GM23338 (cell line): ENCODE measurements around the gene PTMA.

ENCODE experiments used
- CREB1 ChIP-seq: fragments of 250-450 bp; sonication (Bioruptor Pico); IDR thresholded peaks from 2 replicates; pipeline ENCODE4 v1.5.0; 2020; ENCODE audit warnings: low read depth, mild to moderate bottlenecking, moderate library complexity
- EZH2 ChIP-seq: fragments of 200-600 bp; sonication (generic); IDR thresholded peaks from one replicate; pipeline ENCODE4 v1.8.0; 2017; ENCODE audit warnings: antibody characterized with exemption, mild to moderate bottlenecking, low read depth; ENCODE audit not compliant: unreplicated experiment
- EZH2phosphoT487 ChIP-seq: fragments of 200-600 bp; sonication (generic); IDR thresholded peaks from one replicate; pipeline ENCODE4 v1.8.1; 2018; ENCODE audit warnings: antibody characterized with exemption; ENCODE audit not compliant: unreplicated experiment
- JUNB ChIP-seq: IDR thresholded peaks from one replicate; pipeline ENCODE4 v1.6.1; 2016; ENCODE audit warnings: antibody characterized with exemption; ENCODE audit not compliant: unreplicated experiment
- NANOG ChIP-seq: IDR thresholded peaks from 2 replicates; pipeline ENCODE4 v1.6.1; 2016; ENCODE audit warnings: antibody characterized with exemption, borderline replicate concordance
- POLR2AphosphoS5 ChIP-seq: IDR thresholded peaks from 2 replicates; pipeline ENCODE4 v1.6.1; 2016; ENCODE audit warnings: antibody characterized with exemption, low read depth
- STAT1 ChIP-seq: IDR thresholded peaks from one replicate; pipeline ENCODE4 v1.6.1; 2016; ENCODE audit warnings: antibody characterized with exemption; ENCODE audit not compliant: unreplicated experiment
- ZNF114 ChIP-seq: fragments of 250-450 bp; sonication (Bioruptor Pico); IDR thresholded peaks from 2 replicates; pipeline ENCODE4 v1.5.0; 2020; ENCODE audit warnings: mild to moderate bottlenecking, moderate library complexity
- ZNF331 ChIP-seq: fragments of 250-450 bp; sonication (Bioruptor Pico); IDR thresholded peaks from 2 replicates; pipeline ENCODE4 v1.5.0; 2020; ENCODE audit warnings: low read depth, mild to moderate bottlenecking, moderate library complexity
- TF ChIP-seq, protein P1 (sequence below), 2 experiments: fragments of 200-600 bp in 1 of 2; sonication (generic) in 1 of 2; conservative IDR thresholded peaks; 2 replicates each; pipeline versions ENCODE4 v1.5.1 to v1.6.1; 2016 to 2017; ENCODE audit warnings: antibody characterized with exemption in 2 of 2, low read depth in 2 of 2, mild to moderate bottlenecking in 2 of 2, moderate library complexity in 1 of 2
- TF ChIP-seq, protein P2 (sequence below): IDR thresholded peaks from one replicate; pipeline ENCODE4 v1.6.1; 2018; ENCODE audit warnings: antibody characterized with exemption; ENCODE audit not compliant: unreplicated experiment
- TF ChIP-seq, protein P3 (sequence below): IDR thresholded peaks from 2 replicates; pipeline ENCODE4 v1.6.1; 2016; ENCODE audit warnings: antibody characterized with exemption

DNA sequence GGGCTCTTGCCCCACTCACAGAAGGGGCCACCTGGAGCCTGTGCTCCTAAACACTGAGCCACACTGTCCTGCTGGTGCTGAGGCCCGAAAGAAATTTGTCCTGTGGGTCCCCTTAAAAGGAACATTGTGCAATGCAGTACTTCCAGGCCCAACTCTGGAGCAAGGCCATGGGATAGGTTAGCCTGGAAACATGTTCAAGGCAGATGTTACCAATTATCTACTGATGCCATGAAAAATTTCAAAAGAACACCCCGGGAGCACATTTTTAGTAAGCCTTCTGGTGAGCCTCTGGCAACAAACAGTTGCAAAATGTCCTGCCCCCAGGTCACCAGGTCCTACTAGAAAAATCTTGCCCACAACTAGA lies 12.3 kb upstream of the PTMA start:
- TF ChIP-seq, protein P1, sequence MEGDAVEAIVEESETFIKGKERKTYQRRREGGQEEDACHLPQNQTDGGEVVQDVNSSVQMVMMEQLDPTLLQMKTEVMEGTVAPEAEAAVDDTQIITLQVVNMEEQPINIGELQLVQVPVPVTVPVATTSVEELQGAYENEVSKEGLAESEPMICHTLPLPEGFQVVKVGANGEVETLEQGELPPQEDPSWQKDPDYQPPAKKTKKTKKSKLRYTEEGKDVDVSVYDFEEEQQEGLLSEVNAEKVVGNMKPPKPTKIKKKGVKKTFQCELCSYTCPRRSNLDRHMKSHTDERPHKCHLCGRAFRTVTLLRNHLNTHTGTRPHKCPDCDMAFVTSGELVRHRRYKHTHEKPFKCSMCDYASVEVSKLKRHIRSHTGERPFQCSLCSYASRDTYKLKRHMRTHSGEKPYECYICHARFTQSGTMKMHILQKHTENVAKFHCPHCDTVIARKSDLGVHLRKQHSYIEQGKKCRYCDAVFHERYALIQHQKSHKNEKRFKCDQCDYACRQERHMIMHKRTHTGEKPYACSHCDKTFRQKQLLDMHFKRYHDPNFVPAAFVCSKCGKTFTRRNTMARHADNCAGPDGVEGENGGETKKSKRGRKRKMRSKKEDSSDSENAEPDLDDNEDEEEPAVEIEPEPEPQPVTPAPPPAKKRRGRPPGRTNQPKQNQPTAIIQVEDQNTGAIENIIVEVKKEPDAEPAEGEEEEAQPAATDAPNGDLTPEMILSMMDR (conservative IDR thresholded peaks at IDR 0.05; ENCODE audit: low read depth in 2 of 2), result no peak
- TF ChIP-seq, protein P2, sequence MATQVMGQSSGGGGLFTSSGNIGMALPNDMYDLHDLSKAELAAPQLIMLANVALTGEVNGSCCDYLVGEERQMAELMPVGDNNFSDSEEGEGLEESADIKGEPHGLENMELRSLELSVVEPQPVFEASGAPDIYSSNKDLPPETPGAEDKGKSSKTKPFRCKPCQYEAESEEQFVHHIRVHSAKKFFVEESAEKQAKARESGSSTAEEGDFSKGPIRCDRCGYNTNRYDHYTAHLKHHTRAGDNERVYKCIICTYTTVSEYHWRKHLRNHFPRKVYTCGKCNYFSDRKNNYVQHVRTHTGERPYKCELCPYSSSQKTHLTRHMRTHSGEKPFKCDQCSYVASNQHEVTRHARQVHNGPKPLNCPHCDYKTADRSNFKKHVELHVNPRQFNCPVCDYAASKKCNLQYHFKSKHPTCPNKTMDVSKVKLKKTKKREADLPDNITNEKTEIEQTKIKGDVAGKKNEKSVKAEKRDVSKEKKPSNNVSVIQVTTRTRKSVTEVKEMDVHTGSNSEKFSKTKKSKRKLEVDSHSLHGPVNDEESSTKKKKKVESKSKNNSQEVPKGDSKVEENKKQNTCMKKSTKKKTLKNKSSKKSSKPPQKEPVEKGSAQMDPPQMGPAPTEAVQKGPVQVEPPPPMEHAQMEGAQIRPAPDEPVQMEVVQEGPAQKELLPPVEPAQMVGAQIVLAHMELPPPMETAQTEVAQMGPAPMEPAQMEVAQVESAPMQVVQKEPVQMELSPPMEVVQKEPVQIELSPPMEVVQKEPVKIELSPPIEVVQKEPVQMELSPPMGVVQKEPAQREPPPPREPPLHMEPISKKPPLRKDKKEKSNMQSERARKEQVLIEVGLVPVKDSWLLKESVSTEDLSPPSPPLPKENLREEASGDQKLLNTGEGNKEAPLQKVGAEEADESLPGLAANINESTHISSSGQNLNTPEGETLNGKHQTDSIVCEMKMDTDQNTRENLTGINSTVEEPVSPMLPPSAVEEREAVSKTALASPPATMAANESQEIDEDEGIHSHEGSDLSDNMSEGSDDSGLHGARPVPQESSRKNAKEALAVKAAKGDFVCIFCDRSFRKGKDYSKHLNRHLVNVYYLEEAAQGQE, result no peak
- TF ChIP-seq POLR2AphosphoS5, result no peak
- TF ChIP-seq JUNB, result no peak
- no peak for TF ChIP-seq EZH2phosphoT487
- TF ChIP-seq EZH2, result no peak
- TF ChIP-seq, protein P3, sequence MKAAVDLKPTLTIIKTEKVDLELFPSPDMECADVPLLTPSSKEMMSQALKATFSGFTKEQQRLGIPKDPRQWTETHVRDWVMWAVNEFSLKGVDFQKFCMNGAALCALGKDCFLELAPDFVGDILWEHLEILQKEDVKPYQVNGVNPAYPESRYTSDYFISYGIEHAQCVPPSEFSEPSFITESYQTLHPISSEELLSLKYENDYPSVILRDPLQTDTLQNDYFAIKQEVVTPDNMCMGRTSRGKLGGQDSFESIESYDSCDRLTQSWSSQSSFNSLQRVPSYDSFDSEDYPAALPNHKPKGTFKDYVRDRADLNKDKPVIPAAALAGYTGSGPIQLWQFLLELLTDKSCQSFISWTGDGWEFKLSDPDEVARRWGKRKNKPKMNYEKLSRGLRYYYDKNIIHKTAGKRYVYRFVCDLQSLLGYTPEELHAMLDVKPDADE, result no peak
- TF ChIP-seq ZNF114 (CRISPR knock-in tag), result no peak
- no peak for TF ChIP-seq STAT1
- TF ChIP-seq CREB1, result no peak
- TF ChIP-seq ZNF331 (CRISPR knock-in tag), result no peak
- TF ChIP-seq NANOG, result no peak
